H9 (cell line): Measurements from ENCODE around the gene TFRC. TPM values are rescaled to one million over a fixed set of nuclear protein-coding genes. Genes with fewer than 3 reads are reported as not detected.

Experiments
- DNase-seq: peaks from one replicate; pipeline ENCODE4 v3.0.0-alpha.2; 2017
- H2AFZ ChIP-seq: one replicate; pipeline ENCODE4 v1.6.1; 2013; ENCODE audit warnings: mild to moderate bottlenecking, low read length, control low read depth, moderate library complexity
- H2AK5ac ChIP-seq: 2 replicates; pipeline ENCODE4 v1.6.1; 2013; ENCODE audit warnings: low read length, control low read depth, mixed read lengths; ENCODE audit not compliant: insufficient read length
- H2BK120ac ChIP-seq: one replicate; pipeline ENCODE4 v1.6.1; 2013; ENCODE audit warnings: low read depth, mild to moderate bottlenecking, low read length, control low read depth, inconsistent platforms; ENCODE audit not compliant: poor library complexity, severe bottlenecking
- H2BK12ac ChIP-seq: 2 replicates; pipeline ENCODE4 v1.6.1; 2013; ENCODE audit warnings: low read length, control low read depth, mixed read lengths, low read depth; ENCODE audit not compliant: insufficient read length
- H2BK15ac ChIP-seq: 2 replicates; pipeline ENCODE4 v1.6.1; 2013; ENCODE audit warnings: low read depth, low read length, control low read depth
- H2BK20ac ChIP-seq: one replicate; pipeline ENCODE4 v1.6.1; 2013; ENCODE audit warnings: low read depth, mild to moderate bottlenecking, low read length, control low read depth, inconsistent platforms; ENCODE audit not compliant: poor library complexity, severe bottlenecking
- H2BK5ac ChIP-seq: 2 replicates; pipeline ENCODE4 v1.6.1; 2013; ENCODE audit warnings: low read length, control low read depth, mixed read lengths; ENCODE audit not compliant: insufficient read length
- H3K14ac ChIP-seq: 2 replicates; pipeline ENCODE4 v1.6.1; 2013; ENCODE audit warnings: low read length, control low read depth; ENCODE audit not compliant: insufficient read depth
- H3K18ac ChIP-seq: 2 replicates; pipeline ENCODE4 v1.6.1; 2013; ENCODE audit warnings: low read depth, mild to moderate bottlenecking, mixed read lengths, low read length, control low read depth; ENCODE audit not compliant: insufficient read length
- H3K23ac ChIP-seq: 2 replicates; pipeline ENCODE4 v1.6.1; 2013; ENCODE audit warnings: low read length, control low read depth, mixed read lengths, low read depth; ENCODE audit not compliant: insufficient read length
- H3K23me2 ChIP-seq: 2 replicates; pipeline ENCODE4 v1.6.1; 2013; ENCODE audit warnings: low read depth, mild to moderate bottlenecking, mixed read lengths, low read length, control low read depth; ENCODE audit not compliant: insufficient read length, poor library complexity, severe bottlenecking
- H3K27ac ChIP-seq: 2 replicates; pipeline ENCODE4 v1.5.1; 2013; ENCODE audit warnings: low read length, control low read depth, mixed read lengths, low read depth; ENCODE audit not compliant: insufficient read length
- H3K27me3 ChIP-seq: 2 replicates; pipeline ENCODE4 v1.6.1; 2013; ENCODE audit warnings: low read length, control low read depth, inconsistent platforms; ENCODE audit not compliant: insufficient read depth
- H3K4ac ChIP-seq: 2 replicates; pipeline ENCODE4 v1.6.1; 2013; ENCODE audit warnings: low read depth, mild to moderate bottlenecking, control low read depth, inconsistent platforms, low read length, moderate library complexity
- H3K4me1 ChIP-seq: 2 replicates; pipeline ENCODE4 v1.6.1; 2013; ENCODE audit warnings: low read length, control low read depth, inconsistent platforms; ENCODE audit not compliant: insufficient read depth
- H3K4me2 ChIP-seq: 2 replicates; pipeline ENCODE4 v1.6.1; 2013; ENCODE audit warnings: low read length, control low read depth, mixed read lengths; ENCODE audit not compliant: insufficient read length, insufficient read depth
- H3K56ac ChIP-seq: 2 replicates; pipeline ENCODE4 v1.6.1; 2013; ENCODE audit warnings: low read depth, mild to moderate bottlenecking, mixed read lengths, low read length, control low read depth; ENCODE audit not compliant: insufficient read length
- H3K79me1 ChIP-seq: 2 replicates; pipeline ENCODE4 v1.6.1; 2013; ENCODE audit warnings: low read depth, mild to moderate bottlenecking, moderate library complexity, low read length, control low read depth, inconsistent platforms; ENCODE audit not compliant: insufficient read depth, poor library complexity, severe bottlenecking
- H3K79me2 ChIP-seq: 2 replicates; pipeline ENCODE4 v1.6.1; 2013; ENCODE audit warnings: low read length, control low read depth, inconsistent platforms; ENCODE audit not compliant: insufficient read depth
- H3K9ac ChIP-seq: 2 replicates; pipeline ENCODE4 v1.6.1; 2013; ENCODE audit warnings: low read length, control low read depth, mixed read lengths; ENCODE audit not compliant: insufficient read length; ENCODE audit errors: extremely low read depth
- H3K9me3 ChIP-seq: one replicate; pipeline ENCODE4 v1.6.1; 2013; ENCODE audit warnings: low read depth, low read length, inconsistent platforms; ENCODE audit not compliant: control insufficient read depth
- H3T11ph ChIP-seq: one replicate; pipeline ENCODE4 v1.6.1; 2013; ENCODE audit warnings: mild to moderate bottlenecking, low read length, control low read depth, inconsistent platforms
- H4K20me1 ChIP-seq: one replicate; pipeline ENCODE4 v1.6.1; 2013; ENCODE audit not compliant: control insufficient read depth, insufficient read length, insufficient read depth
- H4K5ac ChIP-seq: 2 replicates; pipeline ENCODE4 v1.6.1; 2013; ENCODE audit warnings: low read depth, mild to moderate bottlenecking, mixed read lengths, low read length, control low read depth; ENCODE audit not compliant: insufficient read length
- H4K8ac ChIP-seq: replicated peaks from 2 replicates; pipeline ENCODE4 v1.6.1; 2013; ENCODE audit warnings: low read length, control low read depth, mixed read lengths, low read depth; ENCODE audit not compliant: insufficient read length
- H4K91ac ChIP-seq: 2 replicates; pipeline ENCODE4 v1.6.1; 2013; ENCODE audit warnings: low read depth, mild to moderate bottlenecking, moderate library complexity, mixed read lengths, low read length, control low read depth; ENCODE audit not compliant: insufficient read length
- H3K27ac Mint-ChIP-seq, 3 experiments: 2 replicates in 2 of 3; 3 replicates in 1 of 3; pipeline ENCODE4 v1.8.0; 2020 to 2021; ENCODE audit warnings: mixed read lengths in 3 of 3, mild to moderate bottlenecking in 1 of 3, moderate library complexity in 1 of 3
- H3K27me3 Mint-ChIP-seq: 2 replicates; pipeline ENCODE4 v1.8.0; 2021; ENCODE audit warnings: low read depth, mild to moderate bottlenecking, moderate library complexity, mixed read lengths
- H3K36me3 Mint-ChIP-seq, 3 experiments: 2 replicates in 2 of 3; 3 replicates in 1 of 3; pipeline ENCODE4 v1.8.0; 2020 to 2021; ENCODE audit warnings: low read depth in 3 of 3, mixed read lengths in 3 of 3; ENCODE audit not compliant: insufficient read depth in 1 of 3
- H3K4me1 Mint-ChIP-seq, 2 experiments: 2 replicates each; pipeline ENCODE4 v1.8.0; 2020; ENCODE audit warnings: mixed read lengths in 2 of 2
- H3K4me3 Mint-ChIP-seq, 2 experiments: 2 replicates in 1 of 2; 3 replicates in 1 of 2; pipeline ENCODE4 v1.8.0; 2020 to 2021; ENCODE audit warnings: mild to moderate bottlenecking in 2 of 2, mixed read lengths in 2 of 2, moderate library complexity in 1 of 2
- H3K9me3 Mint-ChIP-seq, 2 experiments: 2 replicates in 1 of 2; 3 replicates in 1 of 2; pipeline ENCODE4 v1.8.0; 2020; ENCODE audit warnings: mild to moderate bottlenecking in 2 of 2, mixed read lengths in 2 of 2, moderate library complexity in 1 of 2
- WGBS: extraction: QIAGEN DNeasy Blood & Tissue Kit; methylation state at CpG from one replicate; pipeline ENCODE4 v1.1.7; 2013; ENCODE audit warnings: missing lambda C conversion rate, low lambda C conversion rate, mixed read lengths; ENCODE audit not compliant: insufficient read length; ENCODE audit errors: extremely low coverage; 5-methylcytosine and 5-hydroxymethylcytosine counted together
- total RNA-seq: library from RNA; stranded (reverse); gene quantifications from 2 replicates; pipeline ENCODE4 v1.2.1, GENCODE V29; 2021
- TF ChIP-seq, protein P1 (sequence below): fragments of 200-600 bp; sonication (generic); conservative IDR thresholded peaks from 3 replicates; pipeline ENCODE4 v1.8.0; 2021; ENCODE audit warnings: antibody characterized with exemption, mild to moderate bottlenecking

TFRC gene
- total RNA-seq, 1 experiment from 2014 or later = 135 TPM

DNA sequence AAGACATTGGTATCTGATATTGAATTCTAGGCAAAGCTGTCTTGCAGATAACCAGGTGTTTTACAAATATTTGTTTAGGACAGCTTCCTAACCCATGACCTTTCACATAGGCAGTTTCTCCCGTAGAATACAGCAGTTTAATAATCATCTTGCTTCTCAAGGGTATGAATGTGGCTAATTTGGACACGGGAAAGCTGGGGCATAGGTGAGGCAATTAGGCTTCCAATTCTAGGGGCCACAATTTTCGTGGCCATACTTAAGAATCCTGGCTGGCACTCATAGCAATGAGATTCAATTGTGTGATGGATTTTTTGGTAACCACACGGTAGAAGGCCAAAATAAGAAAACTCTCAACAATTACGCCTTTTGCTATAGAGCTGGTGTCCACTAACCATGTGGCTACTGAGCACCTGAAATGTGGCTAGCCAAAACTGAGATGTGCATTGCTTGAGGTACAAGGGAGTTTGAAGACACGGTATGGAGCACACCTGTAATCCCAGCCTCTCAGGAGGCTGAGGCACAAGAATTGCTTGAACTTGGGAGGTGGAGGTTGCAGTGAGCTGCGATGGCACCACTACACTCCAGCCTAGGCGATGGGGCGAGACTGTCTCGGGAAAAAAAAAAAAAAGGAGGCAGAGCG lies 34.4 kb downstream of the TFRC start:
- H4K91ac ChIP-seq = no peak overlapping the region

More for the DNA sequence above, 34.4 kb downstream of the TFRC start:
- TF ChIP-seq, protein P1, sequence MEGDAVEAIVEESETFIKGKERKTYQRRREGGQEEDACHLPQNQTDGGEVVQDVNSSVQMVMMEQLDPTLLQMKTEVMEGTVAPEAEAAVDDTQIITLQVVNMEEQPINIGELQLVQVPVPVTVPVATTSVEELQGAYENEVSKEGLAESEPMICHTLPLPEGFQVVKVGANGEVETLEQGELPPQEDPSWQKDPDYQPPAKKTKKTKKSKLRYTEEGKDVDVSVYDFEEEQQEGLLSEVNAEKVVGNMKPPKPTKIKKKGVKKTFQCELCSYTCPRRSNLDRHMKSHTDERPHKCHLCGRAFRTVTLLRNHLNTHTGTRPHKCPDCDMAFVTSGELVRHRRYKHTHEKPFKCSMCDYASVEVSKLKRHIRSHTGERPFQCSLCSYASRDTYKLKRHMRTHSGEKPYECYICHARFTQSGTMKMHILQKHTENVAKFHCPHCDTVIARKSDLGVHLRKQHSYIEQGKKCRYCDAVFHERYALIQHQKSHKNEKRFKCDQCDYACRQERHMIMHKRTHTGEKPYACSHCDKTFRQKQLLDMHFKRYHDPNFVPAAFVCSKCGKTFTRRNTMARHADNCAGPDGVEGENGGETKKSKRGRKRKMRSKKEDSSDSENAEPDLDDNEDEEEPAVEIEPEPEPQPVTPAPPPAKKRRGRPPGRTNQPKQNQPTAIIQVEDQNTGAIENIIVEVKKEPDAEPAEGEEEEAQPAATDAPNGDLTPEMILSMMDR = no peak
- no CpG with 5 or more reads among the region's 11 CpGs for WGBS
- no peak overlapping the region for H3K56ac ChIP-seq
- DNase-seq = no peak
- no peak overlapping the region for H2BK5ac ChIP-seq
- H2BK15ac ChIP-seq = no peak overlapping the region
- H2AK5ac ChIP-seq = no peak overlapping the region
- Mint-ChIP-seq H3K4me3 (no peak overlapping the region), H3K9me3 (no peaks in the 10 kb centered on the region), H3K4me1 (peaks cover 3 to 8% of the 10 kb centered on the region in 2 experiments), H3K36me3 (peaks cover 15 to 46% (median 37%) of the 10 kb centered on the region in 3 experiments; a peak in 6 of 7 replicates), H3K27me3 (peaks cover 1% of the 10 kb centered on the region; the same call in 1 of the 2 replicates), H3K27ac (peak overlapping the region in 2 of 3 experiments; percentile 43 to 53; a peak in 1 of 7 replicates)
- H3K79me1 ChIP-seq = no peaks in the 10 kb centered on the region
- H2AFZ ChIP-seq = no peak overlapping the region
- H3K9ac ChIP-seq = no peak overlapping the region
- no peaks in the 10 kb centered on the region for H4K20me1 ChIP-seq
- H3K23ac ChIP-seq = no peak overlapping the region
- H3K27ac ChIP-seq = no peak overlapping the region
- no peaks in the 10 kb centered on the region for H3K23me2 ChIP-seq
- no peak overlapping the region for H3T11ph ChIP-seq
- no peak overlapping the region for H3K4ac ChIP-seq
- no peaks in the 10 kb centered on the region for H3K27me3 ChIP-seq
- H3K4me2 ChIP-seq = no peak overlapping the region
- H2BK20ac ChIP-seq = no peak overlapping the region
- no peak overlapping the region for H3K18ac ChIP-seq
- no peaks in the 10 kb centered on the region for H3K79me2 ChIP-seq
- H4K8ac ChIP-seq = no peak overlapping the region
- H4K5ac ChIP-seq = no peak overlapping the region
- H3K4me1 ChIP-seq = no peaks in the 10 kb centered on the region
- no peak overlapping the region for H3K14ac ChIP-seq
- H3K9me3 ChIP-seq = no peaks in the 10 kb centered on the region
- no peak overlapping the region for H2BK12ac ChIP-seq
- no peak overlapping the region for H2BK120ac ChIP-seq
